Endothelial cell of hepatic sinusoid (primary cell): ENCODE data around the gene TRPV4.

Source experiments
- in situ Hi-C: cut with HindIII; loops from 2 replicates; pipeline ENCODE4 v1.10.0; 2017; ENCODE audit warnings: low sequenced_read_pairs

TRPV4 gene

DNA sequence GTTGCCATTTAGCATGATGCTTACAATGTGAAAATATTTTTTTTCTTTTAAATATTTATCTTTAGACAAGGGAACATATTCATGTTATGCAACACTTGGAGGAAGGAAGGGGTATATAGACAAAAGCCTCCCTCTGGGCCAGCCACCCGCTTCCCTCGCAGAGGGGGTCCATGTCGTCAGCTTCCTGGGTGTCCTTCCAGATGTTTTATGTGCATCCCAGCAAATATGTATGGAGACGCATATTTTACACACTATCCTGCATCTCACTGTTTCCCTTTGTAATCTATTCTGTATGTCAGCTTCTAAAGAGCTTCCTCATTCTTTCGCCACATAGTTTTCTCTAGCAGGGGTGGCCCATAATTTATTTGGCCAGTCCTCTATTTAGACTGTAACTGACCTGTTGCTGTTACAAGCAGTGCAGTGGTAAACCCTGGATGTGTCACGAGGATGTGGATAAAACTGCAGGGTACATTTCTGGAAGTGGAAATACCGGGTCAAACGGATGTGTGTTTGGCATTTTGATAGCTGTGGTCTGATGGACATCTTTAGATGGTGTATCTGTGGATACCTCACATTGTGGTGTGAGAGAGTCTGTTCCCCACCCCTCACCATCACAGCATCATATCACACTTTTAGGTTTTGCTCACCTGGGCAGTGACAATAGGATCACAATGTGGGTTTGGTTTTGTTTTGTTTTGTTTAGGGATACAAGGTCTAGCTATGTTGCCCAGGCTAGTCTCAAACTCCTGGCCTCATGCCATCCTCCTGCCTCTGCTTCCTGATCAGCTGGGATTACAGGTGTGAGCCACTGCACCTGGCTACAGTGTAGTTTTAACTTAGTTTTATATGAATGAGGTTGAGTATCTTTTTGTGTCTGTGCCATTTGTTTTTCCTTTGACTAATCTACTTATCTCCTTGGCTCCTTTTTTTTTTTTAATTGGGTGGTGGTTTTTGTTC, 87.9 kb downstream of the TRPV4 start:
- in situ Hi-C loops: no loop called here

DNA sequence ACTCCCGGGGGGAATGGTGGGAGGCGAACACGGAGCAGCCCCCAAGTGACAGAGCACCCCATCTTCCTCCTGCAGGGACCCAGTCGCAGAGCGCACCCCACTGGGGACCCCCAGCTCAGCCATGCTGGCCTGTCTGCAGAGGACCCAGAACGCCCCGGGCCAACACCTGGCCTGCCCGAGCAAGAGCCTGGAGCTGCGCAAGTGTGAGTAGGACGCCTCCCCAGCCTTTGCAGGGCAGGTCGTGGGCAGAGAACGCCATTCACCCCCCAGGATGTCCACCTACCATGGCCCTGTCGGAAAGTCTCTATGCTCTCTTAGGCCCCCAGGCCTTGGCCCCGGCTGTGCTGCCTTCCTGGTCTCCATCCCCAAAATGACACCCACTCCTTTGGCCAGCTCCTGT, 89.2 kb downstream of the TRPV4 start:
- in situ Hi-C loops: no loop called here

GRCh38 chr12:109743076-109743910, 89.9 kb downstream of the TRPV4 start:
- in situ Hi-C loops: no loop called here

DNA sequence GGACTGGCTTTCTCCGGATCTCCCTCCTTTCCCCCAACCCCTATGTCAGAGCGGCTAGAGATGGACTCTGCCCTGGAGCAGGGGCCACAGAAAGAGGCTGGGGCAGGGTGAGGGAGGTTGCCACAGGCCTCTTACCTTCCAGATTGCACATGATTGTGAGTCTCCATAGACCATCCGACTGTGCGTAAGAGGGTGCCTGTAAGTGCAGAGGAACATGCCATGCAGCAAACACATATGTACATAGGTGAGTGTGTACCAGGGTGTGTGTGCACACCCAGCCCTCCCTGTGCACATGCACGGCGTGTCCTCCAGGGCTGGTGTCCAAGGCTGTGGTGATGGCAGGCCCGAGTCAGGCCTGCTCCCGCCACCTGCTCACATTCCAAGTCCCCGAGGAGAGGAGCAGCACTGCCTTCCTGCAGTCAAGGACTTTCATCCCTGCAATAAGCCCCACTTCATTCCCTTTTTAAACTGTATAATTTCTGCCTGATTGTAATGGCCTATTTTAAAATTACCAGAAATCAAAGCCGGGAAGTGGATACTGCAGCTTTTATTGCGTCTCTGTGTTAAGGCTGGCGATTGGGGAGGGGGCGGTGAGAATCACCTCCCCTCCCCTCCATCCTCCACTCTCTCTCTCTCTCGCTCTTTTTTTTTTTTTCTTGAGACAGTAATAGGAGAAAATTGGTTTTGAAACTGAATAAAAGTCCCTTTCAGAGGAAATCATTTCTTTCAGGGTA, 91.1 kb downstream of the TRPV4 start:
- in situ Hi-C loops: no loop called here

DNA sequence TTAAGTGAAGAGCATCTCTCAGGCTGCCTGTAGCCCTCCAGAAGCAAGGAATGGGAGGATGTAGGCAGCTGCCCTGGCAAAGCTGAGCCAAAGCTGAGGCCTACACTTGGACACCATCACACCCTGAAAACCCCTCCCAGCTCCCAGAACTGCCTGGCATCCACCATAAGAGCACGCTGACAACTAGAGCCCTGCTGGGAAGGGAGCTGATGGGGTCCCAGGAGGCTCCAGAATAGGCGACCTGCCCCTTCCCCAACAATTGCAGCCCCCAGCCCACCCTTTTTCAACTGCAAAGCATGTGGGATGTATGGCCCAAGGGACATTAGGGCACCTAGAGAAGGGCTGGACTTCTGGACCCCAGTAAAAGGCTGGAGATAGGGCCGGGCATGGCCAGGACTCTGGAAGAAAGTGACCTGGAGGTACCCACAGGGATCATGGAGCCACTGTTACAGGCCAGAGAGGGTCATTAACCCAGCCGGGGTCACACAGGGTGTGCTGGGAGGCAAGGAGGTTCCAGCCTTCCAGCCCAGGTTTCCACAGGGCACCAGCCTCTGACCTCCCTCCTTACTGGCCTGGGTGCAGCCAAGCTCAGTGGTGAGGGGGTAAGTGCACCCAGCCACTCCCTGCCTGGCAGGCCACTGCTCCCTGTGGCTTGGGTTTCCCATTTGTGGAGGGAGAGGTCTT, 91.8 kb downstream of the TRPV4 start:
- in situ Hi-C loops: no loop called here

DNA sequence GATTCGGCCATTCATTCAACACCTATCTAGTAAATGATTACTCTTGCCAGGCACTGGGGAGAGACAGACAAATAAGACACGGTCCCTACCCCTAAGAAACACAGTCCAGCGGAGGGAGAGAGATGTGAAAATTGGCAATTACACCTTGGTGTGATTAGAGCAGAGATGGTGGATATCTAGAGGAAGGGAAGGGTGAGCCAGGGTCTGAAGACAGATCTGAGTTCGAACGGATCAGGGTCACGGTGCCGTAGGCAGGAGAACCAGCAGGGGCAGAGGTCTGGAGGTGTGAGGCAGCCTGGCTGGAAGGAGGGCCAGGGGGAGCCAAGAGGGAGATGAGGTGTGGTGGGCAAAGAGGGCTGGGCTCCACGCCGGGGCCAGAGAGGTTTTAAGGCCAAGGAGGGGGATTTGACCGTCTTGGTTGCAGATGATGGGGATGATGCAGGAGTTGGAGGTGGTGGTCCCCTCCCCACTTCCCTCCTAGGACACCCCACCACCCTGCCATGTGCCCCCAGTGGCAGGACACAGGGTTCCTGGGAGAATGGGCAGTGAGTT, 92.4 kb downstream of the TRPV4 start:
- in situ Hi-C loops: no loop called here

GRCh38 chr12:109739747-109740693, 93.2 kb downstream of the TRPV4 start:
- in situ Hi-C loops: no loop called here

GRCh38 chr12:109738878-109739665, 94.1 kb downstream of the TRPV4 start:
- in situ Hi-C loops: no loop called here

DNA sequence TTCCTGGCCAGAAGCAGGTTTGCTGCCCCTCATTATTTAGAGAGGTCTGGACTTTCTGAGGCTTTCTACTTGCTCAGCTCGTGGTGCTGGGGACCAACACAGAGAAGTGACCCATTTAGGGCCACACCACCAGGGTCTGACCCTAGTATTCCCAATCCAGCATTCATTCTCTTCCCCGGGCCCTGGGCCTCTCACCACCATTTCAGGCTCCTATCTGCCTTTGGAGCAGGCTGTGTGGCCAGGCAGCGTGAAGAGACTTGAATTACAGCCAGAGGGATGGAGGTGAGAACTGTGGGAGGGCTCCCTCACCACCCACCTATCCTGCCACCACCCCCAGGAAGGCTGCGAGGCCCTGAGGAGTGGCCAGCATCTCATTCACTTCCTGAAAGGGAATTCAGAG, 95.0 kb downstream of the TRPV4 start:
- in situ Hi-C loops: no loop called here

GRCh38 chr12:109737631-109738030, 95.6 kb downstream of the TRPV4 start:
- in situ Hi-C loops: no loop called here

DNA sequence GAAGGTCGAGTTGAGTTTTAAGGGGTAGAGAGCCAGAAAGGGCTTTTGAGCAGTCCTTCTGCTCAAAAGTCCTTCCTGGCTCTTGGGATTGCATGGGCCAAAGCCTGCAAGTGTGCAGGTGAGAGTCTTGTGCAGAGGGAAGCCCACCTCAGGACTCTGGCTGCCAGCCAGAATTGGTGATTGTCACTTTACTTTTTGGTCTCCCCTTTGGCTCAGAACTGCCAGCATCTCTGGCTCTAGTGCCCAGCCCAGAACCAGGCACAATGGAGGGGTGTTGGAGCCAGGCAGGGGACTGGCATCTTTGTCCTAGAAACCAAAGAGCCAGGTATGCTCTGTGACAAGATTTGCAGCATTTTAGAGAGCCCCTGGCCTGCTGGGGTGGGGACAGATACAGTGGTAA, 96.1 kb downstream of the TRPV4 start:
- in situ Hi-C loops: no loop called here

DNA sequence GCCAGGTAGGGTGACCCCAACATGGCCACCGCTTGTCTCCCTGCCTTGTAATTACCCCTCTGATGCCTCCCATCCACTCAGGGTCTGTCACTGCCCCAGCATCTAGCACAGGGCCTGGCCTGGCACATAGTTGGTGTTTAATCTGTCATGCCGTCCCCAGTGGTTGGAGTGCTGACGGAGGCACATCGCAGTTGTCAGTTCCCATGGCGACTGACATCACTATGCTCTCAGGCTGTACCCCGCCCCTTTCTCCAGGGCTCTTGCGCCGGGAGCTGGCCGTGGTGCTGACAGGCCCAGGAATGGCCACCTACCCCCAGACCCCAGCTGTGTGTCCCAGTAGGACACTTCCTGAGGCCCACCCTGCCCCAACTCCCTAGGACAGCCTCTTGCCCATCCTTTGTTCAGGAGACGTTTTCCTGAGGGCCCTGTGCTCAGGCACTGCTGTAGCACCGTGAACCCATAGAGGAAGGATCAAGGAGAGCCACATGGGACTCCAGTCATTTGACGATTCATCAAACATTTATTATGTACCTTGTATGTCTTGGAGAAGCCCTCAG, 96.6 kb downstream of the TRPV4 start:
- in situ Hi-C loops: no loop called here

- in situ Hi-C loops: no loop called here
Measured at GRCh38 chr12:109735825-109736551, 97.2 kb downstream of the TRPV4 start.

- in situ Hi-C loops: no loop called here
Measured at GRCh38 chr12:109735051-109735521, 98.1 kb downstream of the TRPV4 start.

GRCh38 chr12:109734219-109735000, 98.8 kb downstream of the TRPV4 start:
- in situ Hi-C loops: no loop called here
